GM10266 (cell line): ENCODE data around the gene HOTAIR.

Experiments used
- DNase-seq: peaks from one replicate; pipeline ENCODE4 v3.0.0; 2012; ENCODE audit errors: extremely low spot score
- TF ChIP-seq, protein P1 (sequence below): IDR thresholded peaks from 2 replicates; pipeline ENCODE4 v1.5.1; 2012; ENCODE audit warnings: mild to moderate bottlenecking, low read depth; ENCODE audit not compliant: control insufficient read depth, insufficient read depth; ENCODE audit errors: missing control alignments

Gene HOTAIR

DNA sequence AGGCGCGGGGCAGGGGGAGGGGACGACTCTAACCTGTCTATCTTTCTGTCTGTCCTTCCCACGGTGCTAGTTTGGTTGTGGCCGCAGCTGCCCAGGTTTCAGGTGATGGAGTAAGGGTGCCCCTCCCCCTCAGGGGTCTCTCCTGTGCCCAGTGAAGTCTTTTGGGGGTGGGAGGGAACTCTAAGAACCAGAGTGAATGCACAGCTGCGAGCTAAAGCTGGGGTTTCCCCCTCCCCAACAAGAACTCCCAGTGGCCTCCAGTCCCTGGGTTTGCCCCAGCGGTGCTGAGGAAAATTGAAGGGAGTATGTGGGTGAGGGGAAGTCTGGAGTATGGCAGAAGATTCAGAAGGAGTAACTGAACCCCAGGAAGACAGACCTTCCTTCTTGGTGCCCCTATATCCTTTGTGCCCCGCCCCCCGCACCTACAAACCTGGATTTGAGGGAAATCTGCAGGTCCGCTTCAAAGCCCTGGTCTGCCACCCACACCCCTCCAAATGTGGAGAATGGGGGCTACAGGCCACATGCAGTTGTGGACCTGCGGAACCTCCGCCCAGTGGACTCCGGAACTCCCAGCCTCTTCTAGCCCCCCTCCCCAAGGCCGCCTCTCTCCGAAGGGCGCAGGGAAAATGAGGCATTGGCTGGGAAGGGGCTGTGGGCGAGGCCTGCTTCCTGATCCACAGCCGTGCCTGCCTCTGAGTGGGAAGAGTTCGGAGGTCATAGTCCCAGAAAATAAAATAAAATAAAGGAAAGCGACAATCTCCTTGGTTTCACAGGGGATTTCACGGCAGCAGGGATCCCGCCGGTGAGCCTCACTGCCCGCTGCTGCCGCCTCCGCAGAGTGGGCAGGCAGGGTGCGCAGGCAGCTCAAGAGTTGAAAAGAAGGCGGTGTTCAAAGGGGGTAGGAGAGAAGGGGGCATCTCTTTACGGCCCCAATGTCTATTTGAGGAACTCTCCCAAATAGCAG is 21.8 kb upstream of the HOTAIR start:
- TF ChIP-seq, protein P1, sequence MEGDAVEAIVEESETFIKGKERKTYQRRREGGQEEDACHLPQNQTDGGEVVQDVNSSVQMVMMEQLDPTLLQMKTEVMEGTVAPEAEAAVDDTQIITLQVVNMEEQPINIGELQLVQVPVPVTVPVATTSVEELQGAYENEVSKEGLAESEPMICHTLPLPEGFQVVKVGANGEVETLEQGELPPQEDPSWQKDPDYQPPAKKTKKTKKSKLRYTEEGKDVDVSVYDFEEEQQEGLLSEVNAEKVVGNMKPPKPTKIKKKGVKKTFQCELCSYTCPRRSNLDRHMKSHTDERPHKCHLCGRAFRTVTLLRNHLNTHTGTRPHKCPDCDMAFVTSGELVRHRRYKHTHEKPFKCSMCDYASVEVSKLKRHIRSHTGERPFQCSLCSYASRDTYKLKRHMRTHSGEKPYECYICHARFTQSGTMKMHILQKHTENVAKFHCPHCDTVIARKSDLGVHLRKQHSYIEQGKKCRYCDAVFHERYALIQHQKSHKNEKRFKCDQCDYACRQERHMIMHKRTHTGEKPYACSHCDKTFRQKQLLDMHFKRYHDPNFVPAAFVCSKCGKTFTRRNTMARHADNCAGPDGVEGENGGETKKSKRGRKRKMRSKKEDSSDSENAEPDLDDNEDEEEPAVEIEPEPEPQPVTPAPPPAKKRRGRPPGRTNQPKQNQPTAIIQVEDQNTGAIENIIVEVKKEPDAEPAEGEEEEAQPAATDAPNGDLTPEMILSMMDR, result no peak
- DNase-seq, result peak; percentile 74

DNA sequence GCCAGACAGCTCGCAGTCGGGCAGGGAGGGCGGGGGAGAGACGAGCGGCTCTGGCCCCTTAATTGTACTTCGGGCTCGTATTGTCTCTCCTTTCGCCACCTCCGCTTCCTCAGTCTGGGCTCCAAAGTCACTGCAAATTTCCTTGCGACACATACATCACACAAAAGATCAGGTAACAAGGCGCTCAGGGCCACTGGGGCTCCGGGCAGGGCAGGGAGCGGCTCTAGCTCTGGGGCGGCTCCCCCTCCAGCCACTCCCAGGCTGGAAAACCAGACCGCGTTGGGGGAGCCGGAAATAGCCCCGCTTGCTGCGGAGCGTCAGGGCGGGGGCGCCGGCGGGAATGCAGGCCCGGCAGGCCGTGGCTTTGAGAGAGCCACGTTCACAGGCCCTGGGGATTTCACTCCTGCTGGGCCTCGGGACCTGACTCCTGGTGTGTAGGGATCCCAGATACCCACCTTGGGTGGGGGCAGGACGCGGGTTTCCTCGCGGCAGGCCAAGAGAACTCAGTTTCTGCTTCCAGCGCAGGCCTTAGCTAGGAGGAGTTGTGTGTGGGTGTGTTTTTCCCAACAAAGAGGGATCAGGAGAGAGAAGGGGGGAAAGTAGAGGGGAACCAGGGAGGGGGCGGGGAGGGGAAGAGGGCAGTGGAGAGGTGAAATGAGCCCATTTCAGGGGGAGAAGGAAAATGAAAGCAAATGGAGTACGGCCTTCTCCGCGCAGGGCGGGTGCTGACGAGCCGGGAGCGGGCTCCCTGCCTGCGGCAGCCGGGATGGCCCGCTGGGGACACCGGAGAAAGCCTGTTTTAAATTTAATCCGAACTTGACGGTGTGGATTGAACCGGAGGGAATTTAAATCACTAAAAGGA is 20.9 kb upstream of the HOTAIR start:
- peak; percentile 72 for DNase-seq
- TF ChIP-seq, protein P1, result no peak

DNA sequence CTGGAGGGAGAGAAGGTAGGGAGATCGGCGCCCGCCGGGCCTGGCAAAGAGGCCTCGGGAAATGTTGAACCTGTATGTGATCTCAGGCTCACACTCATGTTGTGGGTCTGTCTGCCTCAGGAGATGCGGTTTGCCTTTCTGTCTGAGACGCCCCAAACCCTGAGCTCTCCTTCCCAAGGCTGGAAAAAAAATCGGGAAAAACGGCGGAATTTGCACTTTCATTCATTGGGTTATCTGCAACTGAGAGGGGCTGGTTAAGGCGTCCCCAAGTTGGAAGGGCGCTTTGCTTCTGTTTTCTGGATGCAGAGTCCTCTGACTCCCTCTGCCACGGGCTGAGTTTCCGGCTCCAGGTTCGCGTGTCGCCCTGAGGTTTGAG is 20.2 kb upstream of the HOTAIR start:
- DNase-seq, result no peak
- TF ChIP-seq, protein P1, result no peak

DNA sequence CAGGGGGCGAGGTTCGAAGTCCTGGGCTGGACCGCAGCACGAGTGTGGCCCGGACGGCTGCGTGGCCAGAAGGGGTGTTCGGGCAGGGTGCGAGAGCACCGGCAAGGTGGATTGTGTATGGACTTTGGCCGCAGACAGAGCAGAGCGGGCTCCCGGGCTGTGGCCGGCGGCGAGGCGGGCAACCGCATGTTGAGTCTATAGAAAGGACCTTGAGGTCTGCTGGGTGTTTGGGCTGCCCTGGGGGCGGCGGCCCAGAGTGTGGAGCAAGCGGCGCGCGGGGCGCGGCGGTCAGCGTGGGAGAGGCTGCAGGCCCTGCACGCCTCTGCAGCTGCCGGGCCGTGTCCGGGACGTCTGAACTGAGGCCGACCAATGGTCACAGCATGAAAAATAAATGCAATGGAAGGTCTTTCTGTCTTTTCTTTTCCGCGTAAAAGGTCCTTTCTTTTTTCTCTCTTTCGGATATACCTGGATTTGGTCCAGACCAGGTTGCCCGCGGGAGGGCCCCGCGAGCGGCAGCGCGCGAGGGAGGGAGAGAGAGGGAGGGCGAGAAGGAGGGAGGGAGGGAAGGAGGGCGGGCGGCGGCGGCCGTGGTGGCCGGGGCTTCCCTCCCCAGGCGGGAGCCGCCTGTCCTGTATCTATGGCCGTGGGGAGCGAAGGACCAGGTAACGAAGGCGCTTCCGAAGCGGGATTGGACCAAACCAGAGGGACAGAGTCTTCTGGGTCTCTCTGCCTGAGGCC is 19.7 kb upstream of the HOTAIR start:
- TF ChIP-seq, protein P1, result no peak
- no peak for DNase-seq

DNA sequence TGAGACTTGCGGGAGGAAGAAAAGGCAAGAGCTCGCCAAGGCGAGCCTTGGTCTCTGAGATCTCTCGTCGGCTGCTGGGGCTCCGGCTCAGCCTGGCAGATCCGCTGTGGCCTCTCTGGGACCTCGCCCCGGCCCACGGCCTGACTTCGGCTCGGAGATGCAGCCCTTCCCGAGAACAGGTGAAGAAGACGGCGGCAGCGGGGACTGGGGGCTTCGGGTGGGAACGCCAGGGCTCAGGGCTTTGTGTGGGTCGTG is 19.2 kb upstream of the HOTAIR start:
- TF ChIP-seq, protein P1, result no peak
- no peak for DNase-seq

DNA sequence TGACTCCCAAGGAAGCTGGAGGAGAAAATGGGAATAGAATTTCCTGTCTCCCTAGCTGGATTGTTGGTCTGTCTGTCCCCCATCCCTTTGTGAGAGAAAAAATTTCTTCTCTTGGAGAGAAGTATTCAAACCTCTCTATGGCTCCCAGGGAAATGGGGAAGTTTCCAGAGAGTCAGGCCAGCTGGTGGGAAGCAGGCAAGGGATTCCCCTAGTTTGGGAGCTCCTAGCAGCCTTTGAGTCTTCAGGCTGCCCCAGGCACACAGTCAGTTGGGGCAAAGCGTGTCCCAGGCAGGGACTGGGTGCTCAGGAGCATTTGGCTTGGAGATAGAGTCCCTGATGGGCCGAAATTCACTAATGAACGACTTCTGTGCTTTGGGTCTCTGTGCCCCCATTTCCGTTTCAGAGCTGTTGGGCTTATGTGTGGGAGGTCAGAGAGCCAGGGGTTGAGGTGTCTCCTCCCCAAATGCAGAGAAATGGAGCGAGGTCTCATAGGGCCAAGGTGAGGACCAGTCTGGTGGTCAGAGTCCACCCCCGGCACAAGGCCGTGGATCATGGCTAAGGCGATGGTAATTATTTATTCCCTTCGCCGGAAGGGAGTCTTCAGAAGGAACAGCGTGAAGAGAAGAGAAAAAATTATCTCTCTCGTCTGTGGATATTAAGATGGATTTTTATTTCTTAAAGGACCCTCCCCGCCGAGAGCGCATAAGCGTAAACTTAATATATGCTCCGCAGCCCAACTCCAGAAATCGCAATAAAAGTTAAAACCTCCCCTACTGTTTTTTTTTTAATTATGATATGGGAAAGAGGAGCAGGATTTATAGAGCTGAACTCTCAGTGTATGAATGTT is 18.6 kb upstream of the HOTAIR start:
- DNase-seq, result no peak
- TF ChIP-seq, protein P1, result no peak
